HG03457 (cell line): Measurements from ENCODE around the gene CARD11.

Experiments used
- ATAC-seq: cut with Tn5 transposase; IDR thresholded peaks from one replicate; pipeline ENCODE4 v1.9.1; 2021; ENCODE audit warnings: moderate number of reproducible peaks; ENCODE audit not compliant: unreplicated experiment

The CARD11 gene

GRCh38 chr7:2856388-2857169 is 187.1 kb downstream of the CARD11 start:
- no peak for ATAC-seq
